Activated CD8-positive, alpha-beta memory T cell treated with anti-CD3 and anti-CD28 coated beads for 48 hours (primary cell): ENCODE results near the gene PIK3R5.

Source experiments
- DNase-seq, 3 experiments: peaks; one replicate each; pipeline ENCODE4 v3.0.0-alpha.2; 2020; ENCODE audit warnings: low read depth in 2 of 3, low spot score in 2 of 3

The PIK3R5 gene, protein sequence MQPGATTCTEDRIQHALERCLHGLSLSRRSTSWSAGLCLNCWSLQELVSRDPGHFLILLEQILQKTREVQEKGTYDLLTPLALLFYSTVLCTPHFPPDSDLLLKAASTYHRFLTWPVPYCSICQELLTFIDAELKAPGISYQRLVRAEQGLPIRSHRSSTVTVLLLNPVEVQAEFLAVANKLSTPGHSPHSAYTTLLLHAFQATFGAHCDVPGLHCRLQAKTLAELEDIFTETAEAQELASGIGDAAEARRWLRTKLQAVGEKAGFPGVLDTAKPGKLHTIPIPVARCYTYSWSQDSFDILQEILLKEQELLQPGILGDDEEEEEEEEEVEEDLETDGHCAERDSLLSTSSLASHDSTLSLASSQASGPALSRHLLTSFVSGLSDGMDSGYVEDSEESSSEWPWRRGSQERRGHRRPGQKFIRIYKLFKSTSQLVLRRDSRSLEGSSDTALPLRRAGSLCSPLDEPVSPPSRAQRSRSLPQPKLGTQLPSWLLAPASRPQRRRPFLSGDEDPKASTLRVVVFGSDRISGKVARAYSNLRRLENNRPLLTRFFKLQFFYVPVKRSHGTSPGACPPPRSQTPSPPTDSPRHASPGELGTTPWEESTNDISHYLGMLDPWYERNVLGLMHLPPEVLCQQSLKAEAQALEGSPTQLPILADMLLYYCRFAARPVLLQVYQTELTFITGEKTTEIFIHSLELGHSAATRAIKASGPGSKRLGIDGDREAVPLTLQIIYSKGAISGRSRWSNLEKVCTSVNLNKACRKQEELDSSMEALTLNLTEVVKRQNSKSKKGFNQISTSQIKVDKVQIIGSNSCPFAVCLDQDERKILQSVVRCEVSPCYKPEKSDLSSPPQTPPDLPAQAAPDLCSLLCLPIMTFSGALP

DNA sequence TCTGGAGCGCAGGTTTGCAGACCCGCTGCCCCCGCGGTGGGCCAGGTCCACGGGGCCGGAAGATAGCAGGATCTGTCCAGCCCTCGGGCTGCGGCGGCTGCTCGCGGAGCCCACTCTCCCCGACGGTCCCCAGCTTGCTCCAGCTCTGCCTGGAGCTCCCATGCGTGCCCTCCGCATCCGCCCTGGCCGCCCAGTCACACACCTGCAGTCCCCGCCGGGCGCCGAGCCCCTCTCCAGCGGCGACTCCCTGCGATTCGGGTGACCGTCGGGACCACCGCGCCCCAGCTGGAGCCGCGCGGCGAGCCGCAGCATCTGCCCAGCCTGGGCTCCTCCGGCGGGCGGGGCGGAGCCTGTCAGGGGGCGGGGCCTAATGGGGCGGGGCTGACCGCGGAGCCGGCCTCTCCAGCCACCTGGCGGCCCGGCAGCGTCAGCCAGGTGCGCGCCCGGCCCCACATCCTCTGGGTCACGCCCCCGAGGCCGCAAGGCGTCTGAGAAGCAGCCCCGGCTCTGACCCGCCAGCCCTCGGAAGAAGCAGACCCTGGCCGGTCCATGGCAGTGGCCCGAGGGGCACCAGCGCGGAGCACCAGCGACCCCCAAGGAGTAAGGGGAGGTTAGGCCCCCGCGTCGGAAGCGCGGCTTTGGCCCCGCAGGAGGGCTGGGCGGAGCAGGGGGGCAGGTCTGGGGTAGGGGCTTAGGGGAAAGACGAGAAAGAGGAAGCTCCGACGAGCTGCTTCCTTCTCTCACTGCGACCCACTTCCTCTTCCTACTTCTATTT, at the start of gene PIK3R5:
Gene PIK3R5, minus strand, starts transcription at position 314 of the 775 bp plus-strand sequence. CDS start 54,213 bp downstream, outside the sequence.
- DNase-seq, result peak; percentile 62 to 71 (median 69)

DNA sequence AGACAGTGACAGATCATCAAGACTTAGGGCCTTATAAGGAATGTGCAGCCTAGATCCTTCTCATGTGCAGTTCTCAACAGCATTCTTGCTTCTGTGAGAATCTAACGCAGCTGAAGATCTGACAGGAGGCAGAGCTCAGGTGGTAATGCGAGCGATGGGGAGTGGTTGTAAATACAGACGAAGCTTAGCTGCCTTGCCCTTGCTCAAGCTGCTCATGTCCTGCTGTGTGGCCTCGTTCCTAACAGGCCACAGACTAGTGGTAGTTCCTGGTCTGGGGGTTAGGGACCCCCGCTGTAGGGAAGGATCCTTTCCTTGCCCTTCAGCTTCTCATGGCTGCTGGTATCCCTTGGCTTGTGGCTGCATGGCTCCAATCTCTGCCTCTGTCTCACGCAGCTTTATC, 45.5 kb upstream of the PIK3R5 start:
- DNase-seq, result no peak

DNA sequence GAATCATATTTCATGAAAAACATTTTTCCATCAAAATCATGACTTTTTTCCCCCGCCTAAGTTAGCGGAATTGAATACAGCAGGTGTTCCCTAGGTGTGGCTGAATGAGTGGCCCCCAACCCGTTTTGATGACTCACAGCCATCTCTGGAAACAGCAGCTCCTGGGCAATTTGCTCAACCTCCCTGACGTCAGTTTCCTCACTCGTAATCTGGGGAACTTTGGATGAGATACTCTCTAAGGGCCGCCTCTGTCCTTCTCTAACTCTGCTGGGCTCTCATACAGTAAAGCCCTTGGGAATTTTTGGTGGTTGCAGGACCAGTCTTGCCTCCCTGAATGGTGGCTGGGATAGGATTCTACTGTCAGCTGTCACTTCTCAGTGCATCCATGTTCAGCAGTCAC, 44.2 kb upstream of the PIK3R5 start:
- no peak for DNase-seq

DNA sequence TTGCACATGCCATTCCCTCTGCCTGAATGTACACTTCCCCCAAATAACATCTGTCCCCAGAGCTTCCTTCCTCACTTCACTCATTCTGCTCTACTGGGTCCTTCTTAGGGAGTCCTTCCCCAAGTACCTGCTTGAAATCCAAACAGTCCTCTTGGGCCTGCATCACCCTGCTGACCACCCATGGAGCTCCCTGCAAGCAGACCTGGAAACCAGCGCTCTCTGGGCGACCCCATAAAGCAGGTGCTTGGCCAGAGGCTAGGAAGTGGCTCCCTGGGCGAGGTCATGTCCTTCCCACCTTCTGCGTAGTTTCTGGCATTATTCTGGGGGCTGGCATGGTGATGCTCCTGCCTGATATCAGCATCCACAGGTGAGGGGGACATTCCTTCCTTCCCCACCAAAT, 43.6 kb upstream of the PIK3R5 start:
- no peak for DNase-seq

GRCh38 chr17:9007052-9007714, 41.7 kb upstream of the PIK3R5 start:
- DNase-seq, result no peak

GRCh38 chr17:9006175-9006767, 40.8 kb upstream of the PIK3R5 start:
- DNase-seq, result no peak

DNA sequence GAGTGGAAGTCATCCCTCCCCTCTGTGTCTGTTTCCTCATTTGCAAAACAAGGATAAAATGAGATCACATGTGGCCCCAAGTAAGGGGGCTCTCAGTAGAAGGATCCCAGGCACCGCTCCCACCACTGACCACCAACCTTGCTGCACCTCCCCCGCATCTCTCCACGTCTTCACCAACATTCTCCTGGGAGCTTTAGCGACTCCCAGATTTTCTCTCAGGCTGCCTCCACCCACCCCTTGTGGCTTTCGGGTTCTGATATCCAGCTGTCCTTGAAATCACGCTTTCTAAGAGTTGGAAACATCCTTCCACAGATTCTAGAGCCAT, 39.4 kb upstream of the PIK3R5 start:
- DNase-seq, result no peak

GRCh38 chr17:9004132-9004960, 38.8 kb upstream of the PIK3R5 start:
- DNase-seq, result no peak

- no peak for DNase-seq
Observed at GRCh38 chr17:9003355-9004131, 38.0 kb upstream of the PIK3R5 start.

GRCh38 chr17:9002606-9003354, 37.3 kb upstream of the PIK3R5 start:
- DNase-seq, result no peak

DNA sequence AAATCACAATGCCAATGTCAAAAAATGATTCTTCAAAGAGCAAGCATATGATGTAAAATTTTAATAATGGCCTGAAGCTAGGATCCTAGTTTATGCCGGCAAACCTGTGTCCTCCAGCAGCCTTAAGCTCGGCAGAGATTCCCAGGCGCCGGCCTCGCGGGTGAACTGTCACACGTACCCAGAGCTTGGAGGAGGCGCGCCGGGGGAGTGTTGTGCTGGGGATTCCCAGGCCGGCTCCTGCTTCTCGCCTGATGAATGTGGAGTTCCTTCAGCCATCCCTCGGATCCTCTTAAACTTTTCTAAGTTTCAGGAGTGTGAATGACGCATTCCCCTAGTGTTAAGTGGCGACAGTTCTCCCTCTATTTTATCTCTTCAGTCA, 36.7 kb upstream of the PIK3R5 start:
- DNase-seq, result no peak

DNA sequence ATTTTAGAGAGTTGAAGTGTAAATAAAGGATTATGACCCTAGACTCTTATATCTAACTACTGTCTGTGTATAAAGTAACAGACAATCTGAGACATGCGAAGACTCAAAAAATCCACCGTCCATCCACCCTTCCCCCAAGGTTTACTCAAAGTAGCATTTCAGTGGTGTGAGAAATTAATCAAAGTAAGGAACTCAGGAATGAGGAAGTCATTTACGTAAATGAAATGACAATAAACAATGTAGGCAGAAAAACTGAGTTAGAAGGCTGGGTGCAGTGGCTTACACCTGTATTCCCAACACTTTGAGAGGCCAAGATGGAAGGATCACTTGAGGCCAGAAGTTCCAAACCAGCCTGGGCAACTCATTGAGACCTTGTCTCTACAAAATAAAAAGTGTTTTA, 36.1 kb upstream of the PIK3R5 start:
- no peak for DNase-seq

DNA sequence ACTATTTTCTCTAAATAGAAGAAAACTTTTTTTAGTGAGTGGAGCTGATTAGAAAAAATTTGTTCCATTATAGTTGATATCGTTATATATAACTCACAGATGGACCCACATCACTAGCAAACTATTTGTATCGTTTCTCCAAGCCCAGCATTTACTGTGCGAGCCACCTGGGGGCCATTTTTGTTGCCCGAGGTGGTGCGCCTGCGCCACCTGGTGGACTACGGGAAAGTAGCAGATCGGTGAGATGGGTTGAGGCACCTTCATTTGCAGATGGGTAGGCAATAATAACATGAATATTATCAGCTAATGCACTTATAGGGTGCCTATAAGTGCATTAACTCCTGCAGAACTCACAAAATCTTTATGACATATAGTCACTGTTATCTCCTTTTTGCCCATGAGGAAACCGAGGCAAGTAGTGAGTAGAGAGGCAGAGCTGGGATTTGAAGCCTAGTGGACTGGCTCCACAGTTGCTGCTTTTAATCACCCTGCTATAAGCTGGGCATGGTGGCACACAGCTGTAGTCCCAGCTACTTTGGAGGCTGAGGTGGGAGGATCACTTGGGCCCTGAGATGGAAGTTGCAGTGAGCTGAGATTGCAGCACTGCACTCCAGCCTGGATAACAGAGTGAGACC, 32.6 kb upstream of the PIK3R5 start:
- peak; percentile 49 to 65 (median 64) for DNase-seq

GRCh38 chr17:8995711-8996110, 30.2 kb upstream of the PIK3R5 start:
- DNase-seq, result no peak

- peak in 2 of 3 experiments; percentile 48 to 54 for DNase-seq
Observed at GRCh38 chr17:8994319-8994718, 28.8 kb upstream of the PIK3R5 start.

DNA sequence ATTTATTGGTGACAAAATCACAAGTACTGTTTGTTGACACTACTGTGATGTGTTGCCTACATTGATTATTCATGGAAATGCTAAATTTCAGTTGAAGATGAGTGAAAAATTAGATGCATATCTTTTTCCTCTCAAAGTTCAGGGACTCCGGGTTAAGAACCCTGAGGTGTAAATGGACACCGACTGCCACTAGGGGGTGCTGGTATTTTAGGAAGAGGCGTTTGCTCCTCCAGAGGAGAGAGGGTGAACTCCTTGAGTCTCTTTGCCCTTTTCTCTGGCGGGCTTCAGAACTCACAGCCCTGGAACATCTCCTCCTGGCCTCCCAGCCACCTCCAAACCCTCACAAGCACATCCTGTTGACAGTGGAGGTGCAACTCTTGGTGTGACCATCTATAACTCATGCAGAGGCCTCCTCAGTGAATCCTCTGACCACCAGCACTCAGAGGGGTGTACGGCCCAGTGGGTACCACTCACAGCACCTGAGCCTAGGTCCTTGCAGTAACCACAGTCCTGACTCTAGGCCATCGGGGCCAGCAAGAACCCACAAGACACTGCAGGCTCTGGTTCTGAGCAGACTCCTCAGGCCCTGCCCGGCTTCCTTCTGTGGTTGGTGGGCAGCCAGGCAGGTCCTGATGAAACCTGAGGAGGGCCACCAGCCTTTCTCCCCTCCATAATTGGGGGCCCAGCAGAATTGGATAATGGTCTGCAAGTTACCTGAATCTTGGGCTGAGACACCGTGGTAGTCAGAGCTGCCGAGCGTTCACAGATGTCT, 26.2 kb upstream of the PIK3R5 start:
- DNase-seq, result peak in 1 of 3 experiments; percentile 50
